ENCODE results near the gene ASXL1.
"Not testable (repeated sequence)": the region's sequence is repeated elsewhere in the genome, so short reads cannot be mapped to it uniquely, and the experiment has no call there.

The ASXL1 gene

DNA sequence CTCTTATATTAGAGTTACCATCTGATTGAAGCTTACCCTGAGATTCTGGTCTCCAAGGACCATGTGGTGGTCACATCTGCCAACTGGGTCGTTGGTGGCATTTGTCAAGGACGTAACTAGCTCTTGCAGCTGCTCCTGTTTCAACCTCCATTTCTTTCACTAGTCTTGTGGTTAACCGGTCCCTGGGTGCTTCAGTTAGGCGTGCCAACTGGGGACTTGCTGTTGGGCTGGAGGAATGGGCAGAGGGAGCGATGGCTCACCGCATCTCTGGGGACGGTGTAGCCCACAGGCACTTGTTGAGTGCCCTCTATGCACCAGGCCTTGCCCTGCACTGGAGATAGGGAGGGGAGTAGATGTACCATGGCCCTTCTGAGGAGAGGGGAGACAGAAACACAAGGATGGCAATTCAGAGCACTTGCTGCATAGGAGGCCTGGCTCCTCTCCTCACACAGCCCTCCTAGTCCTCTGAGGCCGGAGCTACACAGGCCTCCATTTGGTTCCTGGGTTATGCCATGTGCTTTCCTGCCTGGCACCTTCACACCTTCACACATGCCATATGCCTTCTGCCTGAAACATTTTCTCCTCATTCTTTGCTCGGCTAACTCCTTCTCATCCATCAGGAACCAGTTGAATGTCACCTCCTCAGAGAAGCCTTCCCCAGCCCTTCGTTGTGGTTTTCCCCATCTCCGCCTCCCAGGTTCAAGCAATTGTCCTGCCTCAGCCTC is 20.0 kb upstream of the ASXL1 start:
- no peak for DNase-seq

DNA sequence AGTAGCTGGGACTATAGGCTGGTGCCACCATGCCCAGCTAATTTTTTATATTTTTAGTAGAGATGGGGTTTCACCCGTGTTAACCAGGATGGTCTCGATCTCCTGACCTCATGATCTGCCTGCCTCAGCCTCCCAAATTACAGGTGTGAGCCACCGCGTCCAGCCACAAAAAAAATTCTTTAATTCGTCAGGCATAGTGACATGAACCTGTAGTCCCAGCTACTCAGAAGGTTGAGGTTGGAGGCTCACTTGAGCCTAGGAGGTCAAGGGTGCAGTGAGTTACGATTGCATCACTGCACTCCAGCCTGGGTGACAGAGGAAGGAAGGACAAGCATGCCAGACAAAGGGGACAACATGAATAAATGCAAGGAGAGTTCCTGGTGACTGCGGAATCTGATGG is 19.5 kb upstream of the ASXL1 start:
- DNase-seq, result no peak

DNA sequence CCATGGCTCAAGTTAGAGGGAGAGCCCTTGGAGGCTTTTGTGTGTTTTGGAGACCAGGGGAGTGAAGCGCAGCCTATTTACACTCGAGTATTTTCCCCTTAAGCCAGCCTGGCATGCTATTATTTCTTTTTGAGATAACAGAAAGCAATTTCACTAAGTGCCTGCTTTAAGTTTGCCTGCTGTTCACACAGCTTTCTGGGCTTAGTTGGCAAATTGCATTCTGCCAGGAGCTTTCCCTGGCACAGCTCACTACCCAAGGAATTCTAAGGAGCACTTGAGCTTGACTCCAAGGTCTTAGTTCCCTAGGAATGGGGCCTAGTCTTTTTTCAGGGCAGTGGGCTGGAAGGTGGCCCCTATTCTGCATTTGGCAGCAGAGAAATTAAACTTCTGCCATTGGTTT is 19.0 kb upstream of the ASXL1 start:
- DNase-seq, result no peak

DNA sequence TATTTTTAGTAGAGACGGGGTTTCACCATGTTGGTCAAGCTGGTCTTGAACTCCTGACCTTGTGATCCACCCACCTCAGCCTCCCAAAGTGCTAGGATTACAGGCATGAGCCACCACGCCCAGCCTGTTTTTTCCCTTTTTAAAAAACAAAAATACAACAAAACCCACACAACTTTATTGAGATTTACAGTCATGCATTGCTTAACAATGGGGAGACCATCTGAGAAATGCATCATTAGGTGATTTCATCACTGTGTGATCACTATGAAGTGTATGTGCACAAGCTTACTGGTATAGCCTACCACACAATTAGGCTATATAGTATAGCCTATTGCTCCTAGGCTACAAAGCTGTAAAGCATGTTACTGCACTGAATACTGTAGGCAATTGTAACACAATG is 17.1 kb upstream of the ASXL1 start:
- not testable (repeated sequence) for DNase-seq

GRCh38 chr20:32343439-32343838 is 14.7 kb upstream of the ASXL1 start:
- no peak for DNase-seq

DNA sequence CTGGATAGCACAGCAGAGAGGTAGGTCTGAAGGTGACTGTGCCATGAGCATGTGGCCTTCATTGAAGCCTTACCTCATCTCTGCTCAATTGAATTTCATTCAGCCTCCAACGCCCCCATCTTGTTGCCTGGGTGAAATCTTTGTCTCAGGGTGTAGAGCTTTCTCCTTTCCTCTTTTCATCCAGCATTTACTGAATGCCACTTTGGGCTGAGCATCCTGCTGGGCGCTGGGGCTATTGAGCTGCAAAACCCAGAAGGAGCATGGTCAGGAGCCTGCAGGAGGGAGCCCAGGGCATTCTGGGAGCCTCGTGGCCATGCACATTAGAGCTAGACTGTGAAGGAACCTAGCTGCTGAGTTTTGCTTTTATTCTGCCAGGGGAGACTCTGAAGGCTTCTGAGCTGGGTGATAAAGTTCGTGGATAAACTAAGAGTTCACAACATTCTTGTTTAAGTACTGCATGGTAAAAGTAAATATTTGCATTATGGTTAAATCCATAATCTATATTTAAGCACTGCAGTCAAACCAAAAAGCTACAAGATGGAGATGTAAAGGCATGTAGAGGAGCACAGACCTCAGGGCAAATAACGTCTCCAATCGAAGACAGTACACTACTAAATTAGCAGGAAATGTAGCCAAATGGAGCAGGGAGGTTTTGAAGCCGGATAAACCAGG is 13.2 kb upstream of the ASXL1 start:
- no peak for DNase-seq

DNA sequence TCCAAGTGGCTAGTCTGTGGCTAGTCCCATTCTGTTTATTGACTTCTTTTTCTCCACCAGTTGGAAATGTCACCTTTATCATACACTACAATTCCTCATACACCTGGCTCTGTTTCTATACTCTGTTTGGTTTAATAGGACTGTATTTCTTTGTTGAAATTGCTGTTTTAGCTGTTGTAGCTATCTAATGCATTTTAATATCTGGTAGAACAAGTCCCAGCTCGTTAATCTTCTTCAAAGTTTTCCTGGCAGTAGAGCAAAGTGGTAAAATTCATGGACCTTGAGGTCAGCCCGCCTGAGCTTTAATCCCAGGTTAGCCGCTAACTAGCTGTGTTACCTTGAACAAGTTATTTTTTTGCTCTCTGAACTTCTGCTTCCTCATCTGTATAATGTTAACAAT is 9.9 kb upstream of the ASXL1 start:
- DNase-seq, result no peak

- DNase-seq, result no peak
These were observed 7.7 kb upstream of the ASXL1 start for GRCh38 chr20:32350421-32350820.

- DNase-seq, result no peak
These were observed 5.9 kb upstream of the ASXL1 start for GRCh38 chr20:32352121-32352720.

GRCh38 chr20:32353848-32354496 is 4.2 kb upstream of the ASXL1 start:
- DNase-seq, result no peak

- peak; percentile 85 for DNase-seq
These were observed 3.3 kb upstream of the ASXL1 start for GRCh38 chr20:32354592-32355416.

GRCh38 chr20:32355417-32355841 is 2.7 kb upstream of the ASXL1 start:
- peak; percentile 91 for DNase-seq

GRCh38 chr20:32355907-32356621 is 2.1 kb upstream of the ASXL1 start:
- not testable (repeated sequence) for DNase-seq

- DNase-seq, result no peak
These were observed 1.3 kb upstream of the ASXL1 start for GRCh38 chr20:32356622-32357374.

DNA sequence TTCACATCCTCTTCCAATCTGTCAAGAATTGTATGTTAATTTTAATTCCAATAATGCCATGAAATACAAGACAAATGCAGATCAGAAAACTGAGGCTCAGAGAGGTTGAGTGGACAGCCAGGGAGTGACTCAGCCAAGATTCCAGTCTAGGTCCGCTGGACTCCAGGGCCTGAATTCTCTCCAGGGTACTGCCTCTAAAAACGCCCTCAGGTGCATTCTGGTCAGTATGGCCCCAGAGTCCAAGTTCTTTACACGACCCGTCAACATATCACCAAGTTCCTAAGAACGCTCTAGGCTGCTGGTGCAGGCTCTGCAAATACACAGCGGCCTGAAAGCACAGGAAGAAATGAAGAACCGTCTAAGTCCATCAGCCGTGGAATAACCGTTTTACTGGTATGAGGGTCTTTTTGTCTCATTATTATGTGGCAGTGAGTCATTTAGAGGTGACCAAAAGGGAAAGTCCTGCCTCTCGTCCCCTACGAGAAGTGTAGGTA is 709 bp upstream of the ASXL1 start:
- DNase-seq, result no peak

GRCh38 chr20:32358632-32358882 is 426 bp downstream of the ASXL1 start:
- DNase-seq, result no peak

GRCh38 chr20:32358883-32359632 is 927 bp downstream of the ASXL1 start:
- DNase-seq, result peak; percentile 86

- peak; percentile 36 for DNase-seq
These were observed 1.7 kb downstream of the ASXL1 start for GRCh38 chr20:32359633-32360332.

GRCh38 chr20:32360333-32360634 is 2.2 kb downstream of the ASXL1 start:
- DNase-seq, result no peak

- no peak for DNase-seq
These were observed 4.8 kb downstream of the ASXL1 start for GRCh38 chr20:32362901-32363364.

Measured in activated CD4-positive, alpha-beta T cell treated with anti-CD3 and anti-CD28 coated beads, Interleukin-10, Interleukin-2, amounts not matched to agents 100 ng/mL and 50 ng/mL, durations not matched to agents 16 hours and 8 hours (primary cell).